ENCODE results near the gene HEATR5B. TPM values are rescaled to one million over a fixed set of nuclear protein-coding genes. Genes with fewer than 3 reads are reported as not detected.

Gene HEATR5B
- total and polyA plus RNA-seq, 9 of the 15 experiments (the other 6 are each of a cell fraction or from before 2014, with no cell fraction given), result 4.2 to 21.7 (median 12.2) TPM

DNA sequence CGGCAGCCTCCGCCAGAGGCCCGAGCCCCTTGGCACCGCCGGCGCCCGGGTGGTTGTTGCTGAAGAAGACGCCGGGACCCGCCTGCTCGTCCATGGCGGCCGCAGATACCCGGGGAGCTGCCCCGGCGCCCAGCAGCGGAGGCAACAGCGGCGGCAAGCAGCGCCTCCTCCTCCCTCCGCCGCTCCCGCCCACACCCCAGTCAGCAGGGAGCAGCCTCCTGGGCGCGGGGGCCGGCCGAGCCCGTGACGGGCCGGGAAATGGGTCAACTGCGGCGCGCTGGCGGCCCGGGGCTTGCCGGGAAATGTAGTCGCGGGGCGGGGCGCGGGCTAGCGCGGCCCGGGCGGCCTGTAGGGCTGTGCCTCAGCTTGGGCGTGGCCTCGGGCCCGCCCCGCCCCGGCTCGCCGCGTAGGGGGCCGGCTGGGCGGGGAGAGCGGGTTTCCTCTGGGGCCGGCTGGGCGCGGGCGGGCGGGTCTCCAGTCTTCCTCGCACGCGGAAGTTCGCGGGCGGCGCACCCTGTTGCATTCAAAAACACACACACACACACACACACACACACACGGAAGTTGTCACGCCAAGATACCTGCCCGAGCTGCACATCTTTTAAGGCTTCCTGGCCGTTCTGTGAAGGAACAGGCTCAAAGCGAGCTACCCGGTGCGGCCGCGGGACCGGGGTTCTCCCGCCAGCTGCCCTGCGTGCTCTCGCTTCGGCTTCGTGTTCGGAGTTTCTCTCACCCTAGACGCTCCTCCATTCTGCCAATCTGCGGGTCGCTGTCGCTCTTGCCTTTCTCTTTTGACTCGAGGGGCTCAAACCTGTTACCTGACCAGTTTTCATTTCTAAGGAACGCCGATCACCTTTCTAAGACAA lies 117.6 kb downstream of the HEATR5B start, which contains the start of gene STRN (continued):
- TF ChIP-seq, protein P1, sequence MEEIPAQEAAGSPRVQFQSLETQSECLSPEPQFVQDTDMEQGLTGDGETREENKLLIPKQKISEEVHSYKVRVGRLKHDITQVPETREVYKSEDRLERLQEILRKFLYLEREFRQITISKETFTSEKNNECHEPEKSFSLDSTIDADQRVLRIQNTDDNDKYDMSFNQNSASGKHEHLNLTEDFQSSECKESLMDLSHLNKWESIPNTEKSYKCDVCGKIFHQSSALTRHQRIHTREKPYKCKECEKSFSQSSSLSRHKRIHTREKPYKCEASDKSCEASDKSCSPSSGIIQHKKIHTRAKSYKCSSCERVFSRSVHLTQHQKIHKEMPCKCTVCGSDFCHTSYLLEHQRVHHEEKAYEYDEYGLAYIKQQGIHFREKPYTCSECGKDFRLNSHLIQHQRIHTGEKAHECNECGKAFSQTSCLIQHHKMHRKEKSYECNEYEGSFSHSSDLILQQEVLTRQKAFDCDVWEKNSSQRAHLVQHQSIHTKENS (CRISPR knock-in tag; IDR thresholded peaks at IDR 0.05), result no peak
- TF ChIP-seq, protein P2, sequence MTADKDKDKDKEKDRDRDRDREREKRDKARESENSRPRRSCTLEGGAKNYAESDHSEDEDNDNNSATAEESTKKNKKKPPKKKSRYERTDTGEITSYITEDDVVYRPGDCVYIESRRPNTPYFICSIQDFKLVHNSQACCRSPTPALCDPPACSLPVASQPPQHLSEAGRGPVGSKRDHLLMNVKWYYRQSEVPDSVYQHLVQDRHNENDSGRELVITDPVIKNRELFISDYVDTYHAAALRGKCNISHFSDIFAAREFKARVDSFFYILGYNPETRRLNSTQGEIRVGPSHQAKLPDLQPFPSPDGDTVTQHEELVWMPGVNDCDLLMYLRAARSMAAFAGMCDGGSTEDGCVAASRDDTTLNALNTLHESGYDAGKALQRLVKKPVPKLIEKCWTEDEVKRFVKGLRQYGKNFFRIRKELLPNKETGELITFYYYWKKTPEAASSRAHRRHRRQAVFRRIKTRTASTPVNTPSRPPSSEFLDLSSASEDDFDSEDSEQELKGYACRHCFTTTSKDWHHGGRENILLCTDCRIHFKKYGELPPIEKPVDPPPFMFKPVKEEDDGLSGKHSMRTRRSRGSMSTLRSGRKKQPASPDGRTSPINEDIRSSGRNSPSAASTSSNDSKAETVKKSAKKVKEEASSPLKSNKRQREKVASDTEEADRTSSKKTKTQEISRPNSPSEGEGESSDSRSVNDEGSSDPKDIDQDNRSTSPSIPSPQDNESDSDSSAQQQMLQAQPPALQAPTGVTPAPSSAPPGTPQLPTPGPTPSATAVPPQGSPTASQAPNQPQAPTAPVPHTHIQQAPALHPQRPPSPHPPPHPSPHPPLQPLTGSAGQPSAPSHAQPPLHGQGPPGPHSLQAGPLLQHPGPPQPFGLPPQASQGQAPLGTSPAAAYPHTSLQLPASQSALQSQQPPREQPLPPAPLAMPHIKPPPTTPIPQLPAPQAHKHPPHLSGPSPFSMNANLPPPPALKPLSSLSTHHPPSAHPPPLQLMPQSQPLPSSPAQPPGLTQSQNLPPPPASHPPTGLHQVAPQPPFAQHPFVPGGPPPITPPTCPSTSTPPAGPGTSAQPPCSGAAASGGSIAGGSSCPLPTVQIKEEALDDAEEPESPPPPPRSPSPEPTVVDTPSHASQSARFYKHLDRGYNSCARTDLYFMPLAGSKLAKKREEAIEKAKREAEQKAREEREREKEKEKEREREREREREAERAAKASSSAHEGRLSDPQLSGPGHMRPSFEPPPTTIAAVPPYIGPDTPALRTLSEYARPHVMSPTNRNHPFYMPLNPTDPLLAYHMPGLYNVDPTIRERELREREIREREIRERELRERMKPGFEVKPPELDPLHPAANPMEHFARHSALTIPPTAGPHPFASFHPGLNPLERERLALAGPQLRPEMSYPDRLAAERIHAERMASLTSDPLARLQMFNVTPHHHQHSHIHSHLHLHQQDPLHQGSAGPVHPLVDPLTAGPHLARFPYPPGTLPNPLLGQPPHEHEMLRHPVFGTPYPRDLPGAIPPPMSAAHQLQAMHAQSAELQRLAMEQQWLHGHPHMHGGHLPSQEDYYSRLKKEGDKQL (CRISPR knock-in tag; IDR thresholded peaks at IDR 0.05; ENCODE audit: borderline replicate concordance), result no peak
- TF ChIP-seq SREBF2 (CRISPR knock-in tag; IDR thresholded peaks at IDR 0.05), result no peak
- peak; percentile 91 for TF ChIP-seq NBN (IDR thresholded peaks at IDR 0.05; ENCODE audit: low read depth)
- no peak for TF ChIP-seq NFATC3 (IDR thresholded peaks at IDR 0.05)
- TF ChIP-seq MED1 (CRISPR knock-in tag; IDR thresholded peaks at IDR 0.05; ENCODE audit: borderline replicate concordance), result no peak
- no peak for TF ChIP-seq ZNF384 (IDR thresholded peaks at IDR 0.05; ENCODE audit: low read depth, low read length)
- TF ChIP-seq CEBPG (CRISPR knock-in tag; IDR thresholded peaks at IDR 0.05), result no peak
- TF ChIP-seq CEBPG (tag; conservative IDR thresholded peaks at IDR 0.05 in 1 of 2, IDR thresholded peaks at IDR 0.05 in 1 of 2), result no peak
- TF ChIP-seq ATF7 (IDR thresholded peaks at IDR 0.05), result peak; percentile 79
- TF ChIP-seq, protein P3, sequence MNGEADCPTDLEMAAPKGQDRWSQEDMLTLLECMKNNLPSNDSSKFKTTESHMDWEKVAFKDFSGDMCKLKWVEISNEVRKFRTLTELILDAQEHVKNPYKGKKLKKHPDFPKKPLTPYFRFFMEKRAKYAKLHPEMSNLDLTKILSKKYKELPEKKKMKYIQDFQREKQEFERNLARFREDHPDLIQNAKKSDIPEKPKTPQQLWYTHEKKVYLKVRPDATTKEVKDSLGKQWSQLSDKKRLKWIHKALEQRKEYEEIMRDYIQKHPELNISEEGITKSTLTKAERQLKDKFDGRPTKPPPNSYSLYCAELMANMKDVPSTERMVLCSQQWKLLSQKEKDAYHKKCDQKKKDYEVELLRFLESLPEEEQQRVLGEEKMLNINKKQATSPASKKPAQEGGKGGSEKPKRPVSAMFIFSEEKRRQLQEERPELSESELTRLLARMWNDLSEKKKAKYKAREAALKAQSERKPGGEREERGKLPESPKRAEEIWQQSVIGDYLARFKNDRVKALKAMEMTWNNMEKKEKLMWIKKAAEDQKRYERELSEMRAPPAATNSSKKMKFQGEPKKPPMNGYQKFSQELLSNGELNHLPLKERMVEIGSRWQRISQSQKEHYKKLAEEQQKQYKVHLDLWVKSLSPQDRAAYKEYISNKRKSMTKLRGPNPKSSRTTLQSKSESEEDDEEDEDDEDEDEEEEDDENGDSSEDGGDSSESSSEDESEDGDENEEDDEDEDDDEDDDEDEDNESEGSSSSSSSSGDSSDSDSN (IDR thresholded peaks at IDR 0.05; ENCODE audit: borderline replicate concordance in 1 of 2, low read depth in 2 of 2, low read length in 2 of 2), result peak in 1 of 2 experiments; percentile 57; a peak in 2 of 4 replicates
- peak; percentile 86; the same call in 1 of the 2 replicates for TF ChIP-seq RB1 (IDR thresholded peaks at IDR 0.05; ENCODE audit: low read depth)
- TF ChIP-seq RBBP5 (IDR thresholded peaks at IDR 0.05; ENCODE audit: borderline replicate concordance, insufficient read depth, low read length, poor library complexity, severe bottlenecking), result peak; percentile 90
- TF ChIP-seq, protein P4, sequence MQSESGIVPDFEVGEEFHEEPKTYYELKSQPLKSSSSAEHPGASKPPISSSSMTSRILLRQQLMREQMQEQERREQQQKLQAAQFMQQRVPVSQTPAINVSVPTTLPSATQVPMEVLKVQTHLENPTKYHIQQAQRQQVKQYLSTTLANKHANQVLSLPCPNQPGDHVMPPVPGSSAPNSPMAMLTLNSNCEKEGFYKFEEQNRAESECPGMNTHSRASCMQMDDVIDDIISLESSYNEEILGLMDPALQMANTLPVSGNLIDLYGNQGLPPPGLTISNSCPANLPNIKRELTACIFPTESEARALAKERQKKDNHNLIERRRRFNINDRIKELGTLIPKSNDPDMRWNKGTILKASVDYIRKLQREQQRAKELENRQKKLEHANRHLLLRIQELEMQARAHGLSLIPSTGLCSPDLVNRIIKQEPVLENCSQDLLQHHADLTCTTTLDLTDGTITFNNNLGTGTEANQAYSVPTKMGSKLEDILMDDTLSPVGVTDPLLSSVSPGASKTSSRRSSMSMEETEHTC (IDR thresholded peaks at IDR 0.05), result peak; percentile 50; the same call in 1 of the 2 replicates
- no peak for TF ChIP-seq ZNF121 (CRISPR knock-in tag; conservative IDR thresholded peaks at IDR 0.05)
- TF ChIP-seq SRF (CRISPR knock-in tag; IDR thresholded peaks at IDR 0.05), result no peak
